T-helper 9 cell (primary cell): ENCODE results near the gene RNPEPL1.

Experiments used
- DNase-seq: peaks from one replicate; pipeline ENCODE4 v3.0.0-alpha.2; 2020

The RNPEPL1 gene

DNA sequence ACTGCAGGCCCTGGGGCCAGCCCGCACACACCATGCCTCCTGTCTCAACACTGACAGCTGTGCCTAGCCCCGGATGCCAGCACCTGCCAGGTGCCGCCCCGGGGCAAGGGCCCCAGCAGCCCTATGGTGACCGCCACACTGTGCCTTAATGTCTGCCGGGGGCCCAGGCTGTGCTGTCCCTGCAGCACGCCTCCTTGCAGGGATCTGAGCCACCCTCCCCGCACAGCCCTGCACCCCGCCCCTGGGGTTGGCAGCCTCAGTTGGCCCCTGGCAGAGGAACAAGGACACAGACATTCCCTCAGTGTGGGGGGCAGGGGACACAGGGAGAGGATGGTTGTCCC is 9.8 kb downstream of the RNPEPL1 start:
- no peak for DNase-seq

DNA sequence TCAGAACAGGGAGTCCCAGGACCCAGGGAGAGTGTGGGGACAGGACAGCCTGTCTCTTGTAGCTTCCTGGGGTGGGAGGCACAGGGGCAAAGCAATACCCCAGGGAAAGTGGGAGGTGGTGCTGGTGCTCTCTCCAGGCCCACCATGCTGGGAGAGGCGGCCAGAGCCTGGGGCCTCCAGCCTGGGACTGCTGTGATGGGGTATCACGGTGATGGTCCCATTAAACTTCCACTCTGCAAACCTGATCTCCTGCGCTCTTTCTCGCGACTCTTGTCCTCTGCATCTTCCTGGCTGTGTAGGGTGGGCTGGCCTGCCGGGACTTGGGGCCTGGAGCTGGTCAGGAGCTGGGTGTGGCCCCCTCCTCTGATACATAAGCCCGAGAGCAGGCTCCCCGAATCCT is 10.2 kb downstream of the RNPEPL1 start:
- DNase-seq, result no peak

DNA sequence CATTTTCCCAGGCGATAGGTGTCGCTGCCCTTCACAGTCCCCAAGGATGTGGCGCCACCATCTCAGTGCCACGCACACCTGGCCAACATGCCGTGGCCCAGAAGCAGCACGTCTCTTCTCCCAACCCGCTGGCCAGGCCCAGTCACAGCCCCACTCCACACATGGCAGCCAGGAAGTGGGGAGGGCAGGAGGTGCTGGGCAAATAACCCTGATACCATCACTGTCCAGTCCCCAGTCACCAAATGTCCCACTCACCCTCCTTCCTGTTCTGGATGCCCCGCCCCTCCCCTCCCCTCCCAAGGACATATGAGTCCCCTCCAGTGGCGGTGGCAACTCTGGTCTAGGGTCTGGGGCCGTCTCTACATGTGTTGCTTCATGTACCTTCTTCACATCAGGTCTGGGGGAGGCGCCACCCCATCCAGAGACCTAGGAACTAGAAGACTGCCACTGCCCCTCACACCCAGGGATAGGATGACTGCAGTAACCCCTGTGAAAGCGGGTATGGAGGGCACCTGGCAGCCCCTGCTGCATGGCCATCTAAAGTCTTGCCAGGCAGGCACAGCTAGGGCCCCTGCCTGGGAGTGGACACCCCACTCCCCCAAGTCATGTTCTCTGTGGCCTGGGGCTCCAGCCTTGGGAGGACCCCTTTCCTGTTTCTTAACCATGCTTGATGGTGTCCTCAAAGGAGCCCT is 10.9 kb downstream of the RNPEPL1 start:
- DNase-seq, result no peak

DNA sequence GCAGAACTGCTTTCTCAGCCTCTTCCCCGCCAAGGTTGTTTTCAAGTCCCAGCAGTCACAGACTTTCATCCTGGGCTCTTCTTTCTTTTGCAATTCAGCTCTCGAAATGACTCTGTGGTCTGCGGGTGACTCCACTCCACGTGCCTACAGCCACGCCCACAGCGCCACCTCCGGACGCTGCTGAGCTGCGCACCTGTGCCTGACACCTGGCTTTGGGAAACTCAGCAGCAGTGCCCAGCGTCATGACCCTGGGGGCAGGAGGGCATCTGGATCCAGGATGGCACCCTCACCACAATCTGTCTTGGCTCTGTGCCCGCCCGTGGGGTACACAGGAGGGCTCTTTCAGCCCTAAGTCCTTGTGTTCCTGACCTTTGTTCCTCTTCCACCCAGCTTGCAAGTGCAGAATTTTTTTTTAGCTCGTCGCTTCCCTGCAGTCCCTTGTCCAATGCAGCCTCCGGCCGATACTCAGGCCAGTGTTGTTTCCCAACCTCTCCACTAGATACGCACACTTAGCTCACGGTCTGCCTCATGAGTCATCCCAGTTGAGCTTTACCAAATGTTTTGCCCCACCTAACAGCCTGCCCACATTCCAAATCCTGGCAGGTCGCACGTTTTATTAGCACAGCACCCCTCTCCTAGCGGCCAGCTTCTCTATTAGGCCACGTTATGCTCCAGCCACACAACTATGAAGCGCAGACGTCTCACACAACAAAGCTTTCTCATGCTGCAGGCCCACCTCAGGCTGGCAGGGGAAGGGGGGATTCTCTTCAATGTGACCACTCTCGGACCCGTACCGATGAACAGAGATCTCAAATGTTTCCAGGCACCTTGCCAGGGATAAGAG is 11.7 kb downstream of the RNPEPL1 start:
- DNase-seq, result peak; percentile 81

DNA sequence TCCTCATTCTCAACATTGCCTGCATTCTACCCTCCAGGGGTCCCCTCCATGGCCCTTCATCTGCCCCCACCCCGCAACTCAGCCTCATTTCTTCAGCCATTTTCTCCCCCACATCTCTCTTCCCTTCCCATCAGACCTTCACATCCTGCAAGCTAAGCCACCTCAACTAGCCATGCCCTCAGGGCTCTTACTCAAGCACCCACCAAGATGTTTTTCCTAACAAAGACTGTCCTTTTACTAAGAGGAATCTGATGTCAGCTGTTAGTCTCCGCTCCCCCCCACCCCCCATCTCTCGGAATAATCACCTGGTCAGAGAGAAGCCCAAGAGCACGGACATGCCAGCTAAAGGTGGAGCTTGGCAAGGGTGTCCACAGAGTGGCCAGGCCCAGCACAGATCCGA is 13.5 kb downstream of the RNPEPL1 start:
- no peak for DNase-seq

DNA sequence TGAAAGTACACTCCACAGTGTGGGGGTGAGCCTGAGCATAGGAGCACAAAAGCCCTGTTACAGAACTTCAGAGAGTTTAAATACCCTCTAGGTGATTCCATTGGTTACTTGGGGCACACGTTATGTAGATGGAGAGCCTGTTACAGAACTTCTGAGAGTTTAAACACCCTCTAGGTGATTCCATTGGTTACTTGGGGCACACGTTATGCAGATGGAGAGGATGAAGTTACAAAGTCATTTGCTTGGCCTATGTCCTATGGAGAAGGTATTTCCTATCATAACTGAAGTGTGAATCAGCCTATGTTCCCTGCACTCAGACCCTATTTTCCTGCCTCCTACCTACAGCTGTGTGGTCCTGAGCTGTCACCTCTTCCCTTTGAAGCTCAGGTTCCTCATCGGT is 14.5 kb downstream of the RNPEPL1 start:
- DNase-seq, result no peak

DNA sequence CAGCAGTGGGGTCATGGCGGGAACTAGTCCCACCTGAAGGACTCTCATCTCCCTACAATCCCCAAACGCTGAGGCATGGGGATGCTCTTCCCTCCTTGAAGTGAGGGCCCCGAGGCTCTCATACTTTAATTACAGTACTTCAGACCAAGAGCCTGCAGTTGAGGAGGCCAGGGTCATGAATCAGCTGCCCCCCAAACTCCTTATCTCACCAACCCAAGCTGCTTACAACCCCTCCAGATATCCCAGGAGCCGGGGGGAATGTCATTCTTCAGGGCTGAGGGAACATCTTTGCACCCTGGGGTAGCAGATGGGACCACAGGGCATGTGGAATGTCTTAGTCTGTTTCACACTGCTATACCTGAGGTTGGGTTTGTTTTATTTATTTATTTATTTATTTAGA is 15.5 kb downstream of the RNPEPL1 start:
- DNase-seq, result no peak

DNA sequence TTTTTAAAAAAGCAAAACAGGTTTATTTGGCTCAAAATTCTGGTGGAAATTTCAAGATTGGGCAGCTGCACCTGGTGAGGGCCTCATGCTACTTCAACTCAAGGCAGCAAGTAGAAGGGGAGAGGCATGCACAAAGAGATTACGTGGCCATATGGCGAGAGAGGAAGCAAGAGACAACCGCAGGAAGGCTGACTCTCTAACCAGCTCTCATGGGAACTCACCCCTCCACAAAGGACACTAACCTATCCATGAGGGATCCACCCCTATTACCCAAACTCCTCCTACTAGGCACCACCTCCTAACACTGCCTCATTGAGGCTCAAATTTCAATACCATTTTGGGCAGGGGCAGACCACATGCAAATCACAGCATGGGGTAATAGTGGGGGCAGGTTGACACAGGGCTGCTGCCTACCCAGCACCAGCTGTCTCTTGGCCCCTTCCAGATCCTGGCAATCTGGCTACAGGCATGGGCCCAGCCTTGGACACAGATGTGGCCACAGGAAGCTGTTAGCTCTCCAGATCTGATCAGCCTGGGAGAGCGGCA is 16.3 kb downstream of the RNPEPL1 start:
- DNase-seq, result no peak

DNA sequence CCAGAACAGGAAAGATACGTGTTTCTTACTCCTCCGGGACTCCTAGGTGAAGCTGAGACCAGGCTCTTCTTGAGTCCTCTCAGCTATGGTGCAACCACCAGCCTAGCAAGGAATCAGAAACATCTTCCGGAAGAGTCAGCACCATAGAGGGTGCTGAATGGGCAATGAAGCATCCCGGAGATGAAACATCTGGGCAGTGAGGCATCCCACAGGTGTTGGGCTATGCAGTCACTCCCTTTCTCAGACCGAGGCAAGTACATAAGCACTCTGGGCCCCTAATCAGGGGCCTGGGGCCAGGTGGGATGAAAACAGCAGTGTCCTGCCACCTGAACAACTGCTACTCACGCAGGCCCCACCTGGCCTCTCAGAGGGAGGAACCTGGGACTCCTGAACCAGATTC is 16.8 kb downstream of the RNPEPL1 start:
- no peak for DNase-seq

DNA sequence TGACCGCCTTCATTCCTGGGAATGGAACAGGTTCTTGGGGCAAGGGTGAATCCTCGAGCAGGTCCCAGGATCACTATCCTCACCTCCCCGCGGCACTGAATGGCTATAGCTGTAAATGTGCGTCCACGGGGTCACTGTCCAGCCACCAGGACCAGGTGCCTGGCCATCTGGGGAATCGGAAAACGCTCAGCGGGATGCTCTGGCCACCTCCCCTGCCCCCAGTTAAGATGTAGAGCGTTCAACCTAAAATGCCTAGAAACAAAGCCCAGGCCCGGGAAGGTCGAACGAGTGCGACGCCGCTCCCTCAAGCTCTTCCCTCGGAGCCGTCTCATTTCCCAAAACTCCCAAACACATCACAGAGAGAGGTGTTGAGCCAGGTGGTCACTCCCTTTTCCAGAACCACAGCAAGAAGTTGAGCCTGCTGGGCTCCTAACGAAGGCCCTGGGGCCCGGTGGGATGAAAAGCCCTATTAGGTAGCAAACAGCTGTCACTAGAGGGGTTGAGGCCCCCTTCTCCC is 17.5 kb downstream of the RNPEPL1 start:
- no peak for DNase-seq

DNA sequence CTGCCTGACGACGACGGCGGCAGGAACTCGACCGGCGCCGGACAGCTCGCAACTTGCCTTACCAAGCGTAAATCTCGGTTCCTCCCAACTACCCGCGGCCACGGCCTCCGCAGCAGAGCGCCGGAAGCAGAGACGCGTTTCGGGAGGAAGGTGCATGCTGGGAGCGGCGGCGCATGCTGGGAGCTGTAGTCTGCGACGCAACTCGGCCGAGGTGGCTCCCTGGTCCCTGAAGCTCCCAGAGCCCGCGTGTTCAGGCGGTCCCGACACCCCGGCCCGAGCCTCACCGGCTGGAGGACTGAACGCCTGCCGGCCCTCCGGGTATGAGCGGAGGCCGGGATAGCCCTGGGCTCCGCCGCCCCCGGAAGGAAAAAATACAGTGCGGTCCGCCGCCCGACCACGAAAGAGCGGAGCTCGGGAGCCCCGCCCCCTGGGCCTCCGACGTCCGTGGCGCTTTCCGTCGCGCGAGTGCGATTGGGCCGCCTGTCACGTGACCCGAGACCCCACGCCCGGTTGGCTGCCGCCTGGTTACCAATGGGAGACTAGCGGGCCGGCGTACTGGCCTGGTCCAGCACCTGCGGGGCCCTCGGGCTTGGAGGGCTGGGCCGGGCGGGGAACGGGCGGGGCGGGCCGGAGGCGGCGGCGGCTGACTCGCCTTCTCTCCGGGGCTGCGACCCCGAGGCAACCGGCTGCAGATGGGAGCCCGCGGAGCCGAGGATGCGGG is 18.1 kb downstream of the RNPEPL1 start, which contains the start of gene CAPN10:
TSS of gene CAPN10 (plus strand) at position 537 of the 721 bp plus-strand sequence. CDS start at position 715, 178 bp downstream.
- peak; percentile 95 for DNase-seq

DNA sequence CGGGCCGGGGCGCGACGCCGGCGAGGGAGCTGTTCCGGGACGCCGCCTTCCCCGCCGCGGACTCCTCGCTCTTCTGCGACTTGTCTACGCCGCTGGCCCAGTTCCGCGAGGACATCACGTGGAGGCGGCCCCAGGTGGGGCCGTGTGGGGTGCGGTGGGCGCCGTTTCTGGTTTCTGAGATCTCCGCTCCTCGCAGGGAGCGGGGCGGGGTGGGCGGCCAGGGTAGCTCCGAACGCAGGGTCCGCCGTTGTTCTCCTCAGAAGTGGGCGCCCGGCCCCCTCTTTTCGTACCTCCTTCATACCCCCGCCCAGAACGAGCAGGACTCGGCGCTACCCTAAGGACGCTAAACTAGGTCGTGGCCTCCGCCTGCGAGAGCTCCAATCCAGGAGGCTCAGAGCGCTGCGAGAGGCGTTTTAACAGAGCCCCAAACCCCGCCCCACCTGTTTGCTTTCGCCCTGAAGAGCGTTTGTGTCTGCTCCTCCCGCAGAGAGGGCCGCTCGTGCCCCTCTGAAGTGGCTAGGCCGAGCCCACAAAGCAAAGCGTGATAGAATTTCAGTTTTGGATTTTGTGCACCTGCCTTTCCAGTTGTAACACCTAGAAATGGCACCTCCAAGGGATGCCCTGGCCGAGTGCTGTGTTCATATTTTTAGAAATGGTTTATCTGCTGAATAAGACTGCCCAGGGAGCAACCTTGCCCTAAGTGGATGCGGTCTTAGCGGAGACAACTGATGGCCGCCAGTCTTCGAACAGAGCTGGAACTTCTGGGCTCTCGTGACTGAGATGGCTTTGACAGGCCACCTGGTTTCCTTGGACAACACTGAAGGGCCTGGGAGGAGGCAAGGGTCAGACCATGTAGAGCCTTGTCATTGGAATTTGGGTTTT is 18.9 kb downstream of the RNPEPL1 start:
- peak; percentile 49 for DNase-seq

DNA sequence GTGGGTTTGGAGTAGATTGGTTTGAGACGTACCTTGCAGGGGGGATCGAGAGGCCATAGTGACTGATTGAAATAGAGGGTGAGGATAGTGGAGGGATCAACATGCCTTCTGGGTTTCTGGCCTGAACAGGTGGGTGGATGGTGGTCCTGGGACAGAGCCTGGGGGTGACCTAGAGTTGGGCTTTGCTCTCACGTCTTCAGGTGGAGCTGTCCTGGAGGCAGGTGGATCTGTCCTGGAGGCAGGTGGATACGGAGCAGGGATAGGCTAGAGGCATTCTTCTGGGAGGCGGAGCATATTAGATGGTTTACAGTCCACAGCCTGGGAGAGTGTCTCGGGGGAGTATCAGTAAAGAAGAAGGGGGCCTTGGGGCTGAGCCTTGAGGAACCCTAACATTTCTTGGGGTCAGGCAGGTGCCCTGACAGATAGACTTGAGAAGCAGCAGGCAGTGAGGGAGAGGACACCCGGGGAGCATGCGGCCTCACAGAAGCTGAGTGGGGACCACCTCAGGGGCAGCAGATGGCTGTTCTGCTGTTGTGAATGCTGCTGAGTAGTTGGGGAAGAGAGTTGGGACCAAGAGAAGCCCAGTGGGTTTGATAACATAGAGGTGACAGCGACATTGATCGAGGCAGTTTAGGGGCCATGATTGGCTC is 19.8 kb downstream of the RNPEPL1 start:
- DNase-seq, result no peak

DNA sequence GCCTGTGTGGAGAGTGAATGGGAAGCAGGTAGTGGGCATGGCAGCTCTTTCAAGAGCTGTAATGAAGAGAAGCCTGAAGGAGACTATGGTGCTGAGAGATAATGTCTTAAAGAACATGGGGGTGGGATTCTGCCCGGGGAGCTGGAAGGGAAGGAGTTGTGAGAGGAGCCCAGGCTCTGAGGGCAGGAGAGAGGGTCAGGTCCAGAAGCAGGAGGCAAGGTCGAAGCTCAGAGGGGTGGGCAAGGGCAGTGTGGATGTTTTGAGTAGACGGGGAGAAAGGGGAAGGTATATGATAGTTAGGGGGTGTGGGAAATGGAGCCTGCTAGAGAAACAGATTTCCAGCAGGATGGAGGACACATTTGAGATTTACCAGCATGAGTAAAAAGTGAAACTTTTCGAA is 20.4 kb downstream of the RNPEPL1 start:
- DNase-seq, result no peak

DNA sequence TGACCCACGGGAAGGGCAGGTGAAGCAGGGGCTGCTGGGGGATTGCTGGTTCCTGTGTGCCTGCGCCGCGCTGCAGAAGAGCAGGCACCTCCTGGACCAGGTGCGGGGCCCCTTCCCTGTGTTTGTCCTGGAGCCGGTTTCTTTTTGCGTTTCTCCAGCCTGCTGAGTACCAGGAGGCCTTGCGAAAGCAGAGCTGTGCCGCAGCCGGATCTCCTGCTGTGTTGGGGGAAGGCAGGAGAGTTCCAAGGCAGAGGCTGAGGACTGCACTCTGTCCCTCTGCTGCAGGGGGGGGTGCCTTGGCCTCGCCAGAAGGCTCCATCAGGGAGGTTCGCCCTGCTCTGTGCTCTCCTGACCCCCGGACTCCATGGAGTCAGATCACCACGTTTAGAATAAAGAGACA is 21.1 kb downstream of the RNPEPL1 start:
- DNase-seq, result no peak

DNA sequence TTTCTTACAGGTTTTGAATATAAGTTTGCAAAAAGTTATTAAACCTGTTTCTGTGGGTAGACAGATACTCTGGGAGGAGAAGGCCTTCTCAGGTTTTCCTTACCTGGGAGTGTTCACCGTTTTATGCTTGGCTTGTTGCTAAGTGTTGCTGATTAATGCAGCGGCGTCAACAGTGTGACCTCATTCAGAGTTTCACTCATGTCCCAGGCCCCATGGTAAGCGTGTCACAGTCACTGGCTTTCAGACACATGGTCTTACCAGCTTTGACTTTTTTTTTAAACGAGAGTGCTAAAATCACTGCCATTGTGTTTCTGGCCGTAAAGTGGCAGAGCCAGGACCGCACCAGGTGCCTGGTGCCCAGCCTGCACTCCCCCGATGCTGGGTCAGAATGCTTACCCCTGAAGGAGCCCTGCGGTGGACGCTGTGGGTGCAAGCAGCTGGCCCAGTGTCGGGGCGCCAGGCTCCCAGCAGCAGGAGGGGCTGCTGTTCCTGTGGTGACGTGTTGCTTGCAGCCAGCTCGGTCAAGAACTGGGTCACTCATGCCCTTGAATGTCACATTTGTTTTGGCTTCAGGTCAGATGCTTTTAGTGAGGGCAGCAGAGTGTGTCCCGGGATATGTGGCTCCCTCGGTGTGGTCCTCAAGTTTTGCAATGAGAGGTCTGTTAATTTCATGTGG is 21.7 kb downstream of the RNPEPL1 start:
- no peak for DNase-seq

DNA sequence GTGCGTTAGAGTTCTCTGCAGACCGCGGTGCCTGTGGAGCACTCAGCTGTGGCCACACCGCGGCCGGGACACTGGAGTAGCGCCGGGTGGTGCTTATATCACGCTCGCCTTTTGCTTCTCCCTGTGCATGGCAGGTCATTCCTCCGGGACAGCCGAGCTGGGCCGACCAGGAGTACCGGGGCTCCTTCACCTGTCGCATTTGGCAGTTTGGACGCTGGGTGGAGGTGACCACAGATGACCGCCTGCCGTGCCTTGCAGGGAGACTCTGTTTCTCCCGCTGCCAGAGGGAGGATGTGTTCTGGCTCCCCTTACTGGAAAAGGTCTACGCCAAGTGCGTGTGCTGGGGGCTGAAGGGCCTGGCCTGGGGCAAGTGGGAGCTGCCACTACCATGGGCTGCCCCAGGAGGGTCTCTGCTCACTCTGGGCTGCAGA is 22.4 kb downstream of the RNPEPL1 start:
- no peak for DNase-seq

DNA sequence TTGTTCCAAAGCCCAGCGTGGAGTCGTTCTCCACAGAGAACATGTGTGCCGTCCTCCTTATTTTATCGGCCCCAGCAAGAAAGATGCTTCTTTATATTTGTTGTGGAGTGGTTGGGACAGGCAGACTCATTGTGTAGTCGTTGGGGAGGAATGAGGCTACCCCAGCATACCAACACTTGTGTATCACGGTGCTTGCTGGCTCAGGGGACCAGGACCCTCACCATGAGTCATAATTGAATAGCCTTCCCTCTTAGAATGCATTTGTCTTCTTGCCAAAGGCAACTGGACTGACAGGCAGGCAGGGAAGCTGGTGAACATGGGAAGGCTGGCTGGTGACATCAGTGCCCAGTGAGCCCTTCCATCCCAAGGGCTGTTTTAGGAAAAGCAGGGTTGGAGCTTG is 22.9 kb downstream of the RNPEPL1 start:
- no peak for DNase-seq

DNA sequence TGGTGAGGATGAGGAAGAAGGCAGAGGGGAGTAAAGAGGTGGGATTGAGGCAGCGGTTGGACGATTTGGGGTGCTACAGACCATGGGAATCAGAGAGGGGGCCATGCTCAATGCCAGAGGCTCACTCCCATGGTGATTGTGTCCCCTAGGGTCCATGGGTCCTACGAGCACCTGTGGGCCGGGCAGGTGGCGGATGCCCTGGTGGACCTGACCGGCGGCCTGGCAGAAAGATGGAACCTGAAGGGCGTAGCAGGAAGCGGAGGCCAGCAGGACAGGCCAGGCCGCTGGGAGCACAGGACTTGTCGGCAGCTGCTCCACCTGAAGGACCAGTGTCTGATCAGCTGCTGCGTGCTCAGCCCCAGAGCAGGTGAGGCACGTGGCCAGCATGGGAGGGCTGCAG is 23.5 kb downstream of the RNPEPL1 start:
- DNase-seq, result no peak

DNA sequence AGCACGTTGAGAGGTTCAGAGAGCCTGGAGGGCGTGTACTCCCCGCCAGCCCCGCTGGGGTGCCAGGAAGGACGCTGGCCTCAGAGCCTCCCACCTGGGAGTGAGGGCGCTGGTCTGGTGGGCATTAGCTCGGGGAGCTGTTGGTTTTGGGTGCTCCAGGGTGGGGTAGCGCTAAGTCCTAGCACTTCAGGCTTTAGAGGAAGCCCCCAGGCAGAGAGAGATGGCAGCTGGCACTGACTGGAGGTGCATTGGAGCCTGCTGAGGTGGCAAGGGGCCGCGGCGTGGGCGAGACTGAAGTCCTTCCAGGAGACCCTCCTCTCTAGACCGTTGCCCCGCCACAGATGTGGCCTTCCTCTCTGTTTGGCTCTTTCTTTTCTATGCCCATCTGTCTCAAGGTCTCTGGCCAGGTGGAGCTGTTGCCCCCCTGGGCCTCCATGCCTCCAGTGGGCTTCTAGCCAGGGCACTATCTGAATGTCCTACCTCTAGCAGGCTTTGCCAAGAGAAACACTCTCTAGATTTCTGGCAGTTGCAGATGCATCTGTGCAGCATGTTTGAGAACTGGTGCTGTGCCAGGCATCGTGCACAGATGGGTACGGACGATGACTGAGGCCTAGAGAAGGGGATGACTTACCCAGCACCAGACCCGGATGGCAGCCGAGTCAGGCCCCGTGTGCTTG is 24.9 kb downstream of the RNPEPL1 start:
- DNase-seq, result no peak
